SK-N-SH (cell line): ENCODE results near the gene CAMSAP1. TPM values are rescaled to one million over a fixed set of nuclear protein-coding genes. Genes with fewer than 3 reads are reported as not detected.

Experiments
- CTCF ChIA-PET: fragments of 300-600, 350-600 bp; formaldehyde crosslinking; extraction: SDS; loops from one replicate; lab custom pipeline; 2021; lab: Yijun Ruan, JAX
- POLR2A ChIA-PET: fragments of 350-600 bp; sonication (Branson Sonifier 250); formaldehyde crosslinking; extraction: SDS; loops from one replicate; lab custom pipeline; 2020; ENCODE audit warnings: antibody characterized with exemption, inconsistent platforms; lab: Yijun Ruan, JAX
- DNase-seq: peaks from one replicate; pipeline ENCODE4 v3.0.0; 2012
- H2AFZ ChIP-seq: fragments of 200-600 bp; sonication (generic); 2 replicates; pipeline ENCODE4 v1.8.1; 2016; ENCODE audit warnings: antibody characterized with exemption, mild to moderate bottlenecking, low read depth
- H3F3A ChIP-seq: fragments of 200-600 bp; sonication (generic); replicated peaks from 2 replicates; pipeline ENCODE3; 2016; ENCODE audit warnings: antibody characterized with exemption, mild to moderate bottlenecking; ENCODE audit not compliant: insufficient read depth
- H3K27ac ChIP-seq, 2 experiments: fragments of 200-500 bp in 1 of 2; fragments of 200-600 bp in 1 of 2; sonication (Bioruptor generic) in 1 of 2; sonication (generic), shearing (Covaris generic) in 1 of 2; 2 replicates each; pipeline versions ENCODE4 v1.5.1 to v1.6.1; 2014 to 2016; ENCODE audit warnings: low read depth in 2 of 2, inconsistent platforms in 1 of 2, low read length in 1 of 2, mild to moderate bottlenecking in 1 of 2, mixed read lengths in 1 of 2
- H3K27me3 ChIP-seq: fragments of 200-600 bp; sonication (generic), shearing (Covaris generic); 2 replicates; pipeline ENCODE4 v1.6.1; 2016; ENCODE audit warnings: mixed run types; ENCODE audit not compliant: insufficient read depth
- H3K36me3 ChIP-seq, 2 experiments: fragments of 200-500 bp in 1 of 2; fragments of 200-600 bp in 1 of 2; sonication (Bioruptor generic) in 1 of 2; sonication (generic) in 1 of 2; replicated peaks in 1 of 2; 2 replicates each; pipeline versions ENCODE3 to v1.5.1; 2014 to 2016; ENCODE audit warnings: low read length in 1 of 2, mild to moderate bottlenecking in 1 of 2; ENCODE audit not compliant: insufficient read depth in 2 of 2, control insufficient read depth in 1 of 2
- H3K4me1 ChIP-seq, 2 experiments: fragments of 200-500 bp in 1 of 2; fragments of 200-600 bp in 1 of 2; sonication (Bioruptor generic) in 1 of 2; sonication (generic), shearing (Covaris generic) in 1 of 2; 2 replicates each; pipeline versions ENCODE4 v1.5.1 to v1.6.1; 2014 to 2016; ENCODE audit warnings: low read depth in 1 of 2, low read length in 1 of 2, mixed run types in 1 of 2; ENCODE audit not compliant: insufficient read depth in 2 of 2, control insufficient read depth in 1 of 2
- H3K4me2 ChIP-seq: fragments of 200-600 bp; sonication (generic), shearing (Covaris generic); 2 replicates; pipeline ENCODE4 v1.6.1; 2017; ENCODE audit warnings: mixed run types
- H3K4me3 ChIP-seq, 2 experiments: fragments of 200-500 bp in 1 of 2; fragments of 200-600 bp in 1 of 2; sonication (Bioruptor generic) in 1 of 2; sonication (generic), shearing (Covaris generic) in 1 of 2; 2 replicates each; pipeline versions ENCODE4 v1.5.1 to v1.8.1; 2014 to 2016; ENCODE audit warnings: low read depth in 2 of 2, inconsistent platforms in 1 of 2, low read length in 1 of 2, mild to moderate bottlenecking in 1 of 2, mixed read lengths in 1 of 2, moderate library complexity in 1 of 2
- H3K79me2 ChIP-seq: fragments of 200-600 bp; sonication (generic); 2 replicates; pipeline ENCODE4 v1.8.1; 2017; ENCODE audit warnings: mild to moderate bottlenecking; ENCODE audit not compliant: insufficient read depth
- H3K9ac ChIP-seq: fragments of 200-600 bp; sonication (generic); 2 replicates; pipeline ENCODE4 v1.6.1; 2017; ENCODE audit warnings: mixed run types
- H3K9me2 ChIP-seq: fragments of 200-600 bp; sonication (generic); 2 replicates; pipeline ENCODE4 v1.6.1; 2017; ENCODE audit warnings: mixed run types
- H3K9me3 ChIP-seq: fragments of 200-600 bp; sonication (generic); 2 replicates; pipeline ENCODE4 v1.6.1; 2017; ENCODE audit warnings: mixed run types, mild to moderate bottlenecking, moderate library complexity
- H4K20me1 ChIP-seq: fragments of 200-600 bp; sonication (generic); 2 replicates; pipeline ENCODE4 v1.6.1; 2017; ENCODE audit warnings: mild to moderate bottlenecking, mixed run types; ENCODE audit not compliant: insufficient read depth
- CHD2 ChIP-seq: fragments of 150-350 bp; IDR thresholded peaks from 2 replicates; pipeline ENCODE4 v1.6.1; 2018; ENCODE audit warnings: low read length; ENCODE audit not compliant: partially characterized antibody
- GATA2 ChIP-seq: sonication (generic); formaldehyde crosslinking; IDR thresholded peaks from 2 replicates; pipeline ENCODE4 v1.5.0; 2020; ENCODE audit warnings: mild to moderate bottlenecking, missing genetic modification reagents
- JUND ChIP-seq: IDR thresholded peaks from 2 replicates; pipeline ENCODE4 v1.4.0; 2012
- NRF1 ChIP-seq: IDR thresholded peaks from 2 replicates; pipeline ENCODE4 v1.6.1; 2012; ENCODE audit warnings: low read depth, mild to moderate bottlenecking, low read length
- POLR2AphosphoS5 ChIP-seq: IDR thresholded peaks from 2 replicates; pipeline ENCODE4 v1.6.1; 2012; ENCODE audit warnings: low read depth, low read length
- RAD21 ChIP-seq: IDR thresholded peaks from 2 replicates; pipeline ENCODE4 v1.6.1; 2012; ENCODE audit warnings: mild to moderate bottlenecking, low read length
- RCOR1 ChIP-seq: fragments of 150-350 bp; IDR thresholded peaks from 2 replicates; pipeline ENCODE4 v1.6.1; 2017; ENCODE audit warnings: antibody characterized with exemption, low read length
- REST ChIP-seq: IDR thresholded peaks from 2 replicates; pipeline ENCODE4 v1.6.1; 2012; ENCODE audit warnings: mild to moderate bottlenecking, low read depth, low read length, moderate library complexity
- RFX5 ChIP-seq: IDR thresholded peaks from 2 replicates; pipeline ENCODE4 v1.6.1; 2012; ENCODE audit warnings: mild to moderate bottlenecking, improper control_type of control experiment, low read length
- TAF1 ChIP-seq: IDR thresholded peaks from 2 replicates; pipeline ENCODE4 v1.6.1; 2012; ENCODE audit warnings: low read depth, mild to moderate bottlenecking, low read length, moderate library complexity, borderline replicate concordance
- TCF12 ChIP-seq: IDR thresholded peaks from 2 replicates; pipeline ENCODE4 v1.4.0; 2012
- ZBTB33 ChIP-seq: IDR thresholded peaks from 2 replicates; pipeline ENCODE4 v1.4.0; 2012; ENCODE audit warnings: low read depth, borderline replicate concordance
- WGBS: methylation state at CpG from one replicate; pipeline ENCODE4 v1.1.6; 2017; ENCODE audit warnings: low lambda C conversion rate; 5-methylcytosine and 5-hydroxymethylcytosine counted together
- polyA plus RNA-seq, 3 experiments: library from polyadenylated mRNA; depleted of rRNA; stranded (reverse); fragments of >200 nt; gene quantifications; 2 replicates each; pipeline ENCODE4 v1.2.3, GENCODE V29; 2012
- TF ChIP-seq, protein P1 (sequence below): IDR thresholded peaks from 2 replicates; pipeline ENCODE4; 2012
- TF ChIP-seq, protein P2 (sequence below): IDR thresholded peaks from 2 replicates; pipeline ENCODE4 v1.4.0; 2012; ENCODE audit warnings: low read depth

CAMSAP1 gene
- polyA plus RNA-seq, 1 of the 3 experiments (the other 2 are of a cell fraction), result 8.9 TPM

DNA sequence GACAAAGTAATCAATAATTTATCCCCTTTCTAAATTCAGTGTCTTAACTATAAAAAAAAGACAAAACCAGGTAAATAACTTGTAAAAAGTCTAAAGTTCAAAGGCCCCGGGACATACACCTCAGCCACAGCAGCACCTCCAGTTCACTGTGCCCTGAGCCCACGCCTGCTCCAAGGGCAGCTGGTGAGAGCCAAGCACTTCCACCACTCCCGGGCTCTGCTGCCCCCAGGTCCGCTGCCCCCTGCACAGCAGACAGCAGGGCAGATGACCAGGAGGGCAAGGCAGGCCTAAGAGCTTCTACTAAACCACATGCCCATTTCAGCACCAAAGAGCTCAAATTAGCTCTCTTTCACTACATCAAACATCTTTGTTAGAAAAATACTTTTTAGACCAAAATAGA is 91.9 kb downstream of the CAMSAP1 start:
- DNase-seq, result no peak
- no peaks in the 10 kb centered on the region for H4K20me1 ChIP-seq
- no peaks in the 10 kb centered on the region for H3K79me2 ChIP-seq
- ChIA-PET CTCF (no interaction called here), POLR2A (no interaction called here)
- WGBS, result 79% methylated on average over 4 of the region's 4 CpGs
- no peak overlapping the region for H3K4me3 ChIP-seq
- no peak overlapping the region for H3K4me2 ChIP-seq
- H3K36me3 ChIP-seq, result peaks cover 35 to 75% of the 10 kb centered on the region in 2 experiments
- no peaks in the 10 kb centered on the region for H3K9me3 ChIP-seq
- no peaks in the 10 kb centered on the region for H3F3A ChIP-seq
- H3K4me1 ChIP-seq, result peaks cover 0 to 8% of the 10 kb centered on the region in 2 experiments; a peak in 1 of 4 replicates
- no peak overlapping the region for H2AFZ ChIP-seq
- no peaks in the 10 kb centered on the region for H3K9me2 ChIP-seq
- H3K27me3 ChIP-seq, result no peaks in the 10 kb centered on the region
- no peak overlapping the region for H3K27ac ChIP-seq
- TF ChIP-seq JUND (no peak), ZBTB33 (no peak), REST (no peak), TCF12 (no peak), RCOR1 (no peak), GATA2 (no peak), NRF1 (no peak), RFX5 (no peak), CHD2 (no peak)
- no peak overlapping the region for H3K9ac ChIP-seq

- no peak for DNase-seq
- no peak overlapping the region for H3K27ac ChIP-seq
- no peak overlapping the region for H3K4me3 ChIP-seq
- no peaks in the 10 kb centered on the region for H3K9me3 ChIP-seq
- H3K4me1 ChIP-seq, result peaks cover 0 to 8% of the 10 kb centered on the region in 2 experiments; a peak in 1 of 4 replicates
- no peaks in the 10 kb centered on the region for H3F3A ChIP-seq
- POLR2A ChIA-PET, result no interaction called here
- no peak overlapping the region for H3K4me2 ChIP-seq
- H3K9ac ChIP-seq, result no peak overlapping the region
- no peaks in the 10 kb centered on the region for H3K79me2 ChIP-seq
- CTCF ChIA-PET, result no interaction called here
- H3K9me2 ChIP-seq, result no peaks in the 10 kb centered on the region
- WGBS, result 99% methylated on average over 12 of the region's 12 CpGs
- H4K20me1 ChIP-seq, result no peaks in the 10 kb centered on the region
- no peak overlapping the region for H2AFZ ChIP-seq
- H3K36me3 ChIP-seq, result peaks cover 37 to 80% of the 10 kb centered on the region in 2 experiments
- no peaks in the 10 kb centered on the region for H3K27me3 ChIP-seq
- no peak for TF ChIP-seq RFX5
- TF ChIP-seq POLR2AphosphoS5, result no peak
- TF ChIP-seq, protein P1, sequence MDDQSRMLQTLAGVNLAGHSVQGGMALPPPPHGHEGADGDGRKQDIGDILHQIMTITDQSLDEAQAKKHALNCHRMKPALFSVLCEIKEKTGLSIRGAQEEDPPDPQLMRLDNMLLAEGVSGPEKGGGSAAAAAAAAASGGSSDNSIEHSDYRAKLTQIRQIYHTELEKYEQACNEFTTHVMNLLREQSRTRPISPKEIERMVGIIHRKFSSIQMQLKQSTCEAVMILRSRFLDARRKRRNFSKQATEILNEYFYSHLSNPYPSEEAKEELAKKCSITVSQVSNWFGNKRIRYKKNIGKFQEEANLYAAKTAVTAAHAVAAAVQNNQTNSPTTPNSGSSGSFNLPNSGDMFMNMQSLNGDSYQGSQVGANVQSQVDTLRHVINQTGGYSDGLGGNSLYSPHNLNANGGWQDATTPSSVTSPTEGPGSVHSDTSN, result no peak
- TF ChIP-seq RAD21, result no peak
- no peak for TF ChIP-seq TAF1
- TF ChIP-seq JUND, result no peak
- no peak for TF ChIP-seq NRF1
- no peak for TF ChIP-seq ZBTB33
- TF ChIP-seq, protein P2, sequence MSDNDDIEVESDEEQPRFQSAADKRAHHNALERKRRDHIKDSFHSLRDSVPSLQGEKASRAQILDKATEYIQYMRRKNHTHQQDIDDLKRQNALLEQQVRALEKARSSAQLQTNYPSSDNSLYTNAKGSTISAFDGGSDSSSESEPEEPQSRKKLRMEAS, result no peak
Observed at GRCh38 chr9:135814421-135815095, 92.8 kb downstream of the CAMSAP1 start.
